OCI-LY3 (cell line): ENCODE results near the gene MINPP1.

ENCODE experiments used
- H2AFZ ChIP-seq: fragments of 200-600, 300-600 bp; shearing (Covaris generic); 2 replicates; pipeline ENCODE4 v1.6.0; 2014; ENCODE audit warnings: antibody characterized with exemption, low read depth, low read length
- H3K27ac ChIP-seq: fragments of 200-600, 300-600 bp; sonication (generic); 2 replicates; pipeline ENCODE4 v1.5.1; 2014; ENCODE audit warnings: mild to moderate bottlenecking, low read length, moderate library complexity, mixed read lengths
- H3K27me3 ChIP-seq: fragments of 200-600, 300-600 bp; sonication (generic); 2 replicates; pipeline ENCODE4 v1.6.1; 2014; ENCODE audit warnings: low read depth, low read length, mixed read lengths
- H3K36me3 ChIP-seq: fragments of 200-600, 300-600 bp; sonication (generic); replicated peaks from 2 replicates; pipeline ENCODE3; 2014; ENCODE audit warnings: low read depth, low read length, mixed read lengths
- H3K4me1 ChIP-seq: fragments of 300-600, 200-600 bp; sonication (generic); 2 replicates; pipeline ENCODE4 v1.6.1; 2014; ENCODE audit warnings: low read length, mixed read lengths
- H3K4me2 ChIP-seq: fragments of 200-600, 300-600 bp; sonication (generic); 2 replicates; pipeline ENCODE4 v1.6.1; 2014; ENCODE audit warnings: low read length, mixed read lengths
- H3K4me3 ChIP-seq: fragments of 300-600, 200-600 bp; sonication (generic); 2 replicates; pipeline ENCODE4 v1.5.1; 2014; ENCODE audit warnings: antibody characterized with exemption, mild to moderate bottlenecking, low read length, moderate library complexity
- H3K79me2 ChIP-seq: fragments of 300-600, 200-600 bp; shearing (Covaris generic); 2 replicates; pipeline ENCODE4 v1.6.1; 2014; ENCODE audit warnings: mild to moderate bottlenecking, low read length, mixed read lengths
- H3K9ac ChIP-seq: fragments of 300-600, 200-600 bp; shearing (Covaris generic); 2 replicates; pipeline ENCODE4 v1.6.0; 2014; ENCODE audit warnings: mild to moderate bottlenecking, low read length, moderate library complexity
- H3K9me3 ChIP-seq: fragments of 200-600, 300-600 bp; shearing (Covaris generic); 2 replicates; pipeline ENCODE4 v1.6.1; 2014; ENCODE audit warnings: low read length, mixed read lengths; ENCODE audit not compliant: insufficient read depth
- H4K20me1 ChIP-seq: fragments of 200-600, 300-600 bp; sonication (generic); 2 replicates; pipeline ENCODE4 v1.6.1; 2016; ENCODE audit warnings: low read length, mixed read lengths; ENCODE audit not compliant: insufficient read depth
- EZH2phosphoT487 ChIP-seq: fragments of 200-600 bp; shearing (Covaris generic); IDR thresholded peaks from 2 replicates; pipeline ENCODE4 v1.6.1; 2018; ENCODE audit warnings: antibody characterized with exemption, mixed run types, low read depth
- TF ChIP-seq, protein P1 (sequence below): fragments of 200-600, 300-600 bp; sonication (generic); IDR thresholded peaks from 2 replicates; pipeline ENCODE4 v1.5.1; 2014; ENCODE audit warnings: antibody characterized with exemption, low read length, low read depth

The MINPP1 gene

DNA sequence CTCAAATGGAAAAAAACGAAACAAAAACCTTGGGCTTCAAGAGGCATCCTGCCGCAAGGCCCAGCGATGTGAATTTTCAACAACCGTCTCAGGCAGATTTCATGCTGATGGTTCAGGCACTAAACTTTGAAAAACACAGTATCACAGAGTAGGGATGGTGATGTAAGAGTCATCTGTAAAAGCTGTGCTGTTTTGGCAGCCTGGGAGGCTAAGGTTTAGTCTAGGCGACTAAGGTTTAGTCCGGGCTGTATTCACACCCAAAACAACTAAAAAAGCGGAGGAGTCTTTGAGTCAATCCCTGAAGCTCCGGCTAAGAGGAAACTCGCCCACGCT lies 420 bp upstream of the MINPP1 start:
- peaks cover 15% of the 10 kb centered on the region for H3K79me2 ChIP-seq
- no peaks in the 10 kb centered on the region for H3K9me3 ChIP-seq
- H3K9ac ChIP-seq = peak overlapping the region; percentile 66
- H3K36me3 ChIP-seq = no peaks in the 10 kb centered on the region
- H3K27me3 ChIP-seq = no peaks in the 10 kb centered on the region
- H3K4me1 ChIP-seq = peaks cover 10% of the 10 kb centered on the region
- no peak for TF ChIP-seq EZH2phosphoT487
- TF ChIP-seq, protein P1, sequence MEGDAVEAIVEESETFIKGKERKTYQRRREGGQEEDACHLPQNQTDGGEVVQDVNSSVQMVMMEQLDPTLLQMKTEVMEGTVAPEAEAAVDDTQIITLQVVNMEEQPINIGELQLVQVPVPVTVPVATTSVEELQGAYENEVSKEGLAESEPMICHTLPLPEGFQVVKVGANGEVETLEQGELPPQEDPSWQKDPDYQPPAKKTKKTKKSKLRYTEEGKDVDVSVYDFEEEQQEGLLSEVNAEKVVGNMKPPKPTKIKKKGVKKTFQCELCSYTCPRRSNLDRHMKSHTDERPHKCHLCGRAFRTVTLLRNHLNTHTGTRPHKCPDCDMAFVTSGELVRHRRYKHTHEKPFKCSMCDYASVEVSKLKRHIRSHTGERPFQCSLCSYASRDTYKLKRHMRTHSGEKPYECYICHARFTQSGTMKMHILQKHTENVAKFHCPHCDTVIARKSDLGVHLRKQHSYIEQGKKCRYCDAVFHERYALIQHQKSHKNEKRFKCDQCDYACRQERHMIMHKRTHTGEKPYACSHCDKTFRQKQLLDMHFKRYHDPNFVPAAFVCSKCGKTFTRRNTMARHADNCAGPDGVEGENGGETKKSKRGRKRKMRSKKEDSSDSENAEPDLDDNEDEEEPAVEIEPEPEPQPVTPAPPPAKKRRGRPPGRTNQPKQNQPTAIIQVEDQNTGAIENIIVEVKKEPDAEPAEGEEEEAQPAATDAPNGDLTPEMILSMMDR = no peak
- H3K27ac ChIP-seq = peak overlapping the region; percentile 21; the same call in 1 of the 2 replicates
- H4K20me1 ChIP-seq = no peaks in the 10 kb centered on the region
- peak overlapping the region; percentile 89 for H3K4me3 ChIP-seq
- peak overlapping the region; percentile 92 for H3K4me2 ChIP-seq
- H2AFZ ChIP-seq = peak overlapping the region; percentile 98

DNA sequence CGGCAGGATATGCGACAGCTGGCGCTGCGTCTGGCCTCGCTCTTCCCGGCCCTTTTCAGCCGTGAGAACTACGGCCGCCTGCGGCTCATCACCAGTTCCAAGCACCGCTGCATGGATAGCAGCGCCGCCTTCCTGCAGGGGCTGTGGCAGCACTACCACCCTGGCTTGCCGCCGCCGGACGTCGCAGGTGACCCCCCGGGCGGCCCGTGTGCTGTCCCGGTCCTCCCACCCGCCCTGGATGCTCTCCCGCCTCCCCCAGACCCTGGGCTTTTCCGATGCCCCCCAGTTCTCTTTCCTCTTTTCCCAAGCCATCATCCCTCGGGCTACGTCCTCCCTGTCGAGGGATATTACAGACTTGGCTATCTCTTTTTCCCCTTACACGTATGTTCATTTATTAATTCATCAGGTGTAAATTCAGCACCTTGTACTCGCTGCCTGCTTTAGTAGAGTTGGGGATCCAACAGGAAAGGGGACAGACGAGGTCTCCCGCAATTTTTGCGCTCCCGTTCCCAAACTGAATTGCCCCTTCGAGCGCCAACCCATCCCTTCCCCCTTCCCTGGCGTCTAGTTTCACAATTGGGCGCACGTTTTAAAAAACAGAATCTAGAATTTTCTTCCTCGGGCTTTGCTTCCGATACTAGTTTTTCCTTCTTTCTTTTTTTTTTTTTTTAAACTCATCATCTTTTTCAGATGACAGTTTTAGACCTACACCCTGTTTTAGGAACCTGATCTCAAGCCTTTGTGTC lies 846 bp downstream of the MINPP1 start:
- no peaks in the 10 kb centered on the region for H4K20me1 ChIP-seq
- peaks cover 10% of the 10 kb centered on the region for H3K4me1 ChIP-seq
- H3K9me3 ChIP-seq = no peaks in the 10 kb centered on the region
- H3K27me3 ChIP-seq = no peaks in the 10 kb centered on the region
- H3K36me3 ChIP-seq = no peaks in the 10 kb centered on the region
- H3K4me3 ChIP-seq = peak overlapping the region; percentile 89
- peaks cover 15% of the 10 kb centered on the region for H3K79me2 ChIP-seq
- peak overlapping the region; percentile 66 for H3K9ac ChIP-seq
- TF ChIP-seq, protein P1 = peak; percentile 41
- TF ChIP-seq EZH2phosphoT487 = no peak
- peak overlapping the region; percentile 92 for H3K4me2 ChIP-seq
- H2AFZ ChIP-seq = peak overlapping the region; percentile 98
- no peak overlapping the region for H3K27ac ChIP-seq

DNA sequence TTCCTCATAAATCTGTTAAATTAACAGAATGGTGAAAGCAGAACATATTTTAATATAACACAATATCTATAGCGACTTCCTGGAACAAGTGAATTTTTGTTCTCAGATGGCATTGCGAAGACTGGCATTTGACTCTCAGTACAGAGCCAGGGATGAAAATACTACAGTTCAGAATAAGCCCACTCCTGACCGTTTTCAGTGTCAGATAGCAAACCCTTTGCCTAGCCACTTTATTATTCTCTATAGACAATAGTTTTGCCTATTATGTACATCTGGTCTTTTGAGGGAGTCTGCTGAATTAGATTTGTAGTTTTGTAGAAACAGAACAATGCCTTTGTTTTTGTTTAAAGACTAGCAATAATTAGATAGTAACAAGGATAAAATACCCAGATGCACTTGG lies 2.3 kb downstream of the MINPP1 start:
- H3K4me1 ChIP-seq = peaks cover 10% of the 10 kb centered on the region
- H3K4me2 ChIP-seq = 0 out of 2 replicates have a peak overlapping the region, but pooled peaks have one; percentile 92
- TF ChIP-seq EZH2phosphoT487 = no peak
- TF ChIP-seq, protein P1 = no peak
- H3K27me3 ChIP-seq = no peaks in the 10 kb centered on the region
- no peak overlapping the region for H3K9ac ChIP-seq
- H3K9me3 ChIP-seq = no peaks in the 10 kb centered on the region
- H4K20me1 ChIP-seq = no peaks in the 10 kb centered on the region
- H3K27ac ChIP-seq = no peak overlapping the region
- H3K79me2 ChIP-seq = peaks cover 15% of the 10 kb centered on the region
- H2AFZ ChIP-seq = no peak overlapping the region
- no peak overlapping the region for H3K4me3 ChIP-seq
- no peaks in the 10 kb centered on the region for H3K36me3 ChIP-seq

DNA sequence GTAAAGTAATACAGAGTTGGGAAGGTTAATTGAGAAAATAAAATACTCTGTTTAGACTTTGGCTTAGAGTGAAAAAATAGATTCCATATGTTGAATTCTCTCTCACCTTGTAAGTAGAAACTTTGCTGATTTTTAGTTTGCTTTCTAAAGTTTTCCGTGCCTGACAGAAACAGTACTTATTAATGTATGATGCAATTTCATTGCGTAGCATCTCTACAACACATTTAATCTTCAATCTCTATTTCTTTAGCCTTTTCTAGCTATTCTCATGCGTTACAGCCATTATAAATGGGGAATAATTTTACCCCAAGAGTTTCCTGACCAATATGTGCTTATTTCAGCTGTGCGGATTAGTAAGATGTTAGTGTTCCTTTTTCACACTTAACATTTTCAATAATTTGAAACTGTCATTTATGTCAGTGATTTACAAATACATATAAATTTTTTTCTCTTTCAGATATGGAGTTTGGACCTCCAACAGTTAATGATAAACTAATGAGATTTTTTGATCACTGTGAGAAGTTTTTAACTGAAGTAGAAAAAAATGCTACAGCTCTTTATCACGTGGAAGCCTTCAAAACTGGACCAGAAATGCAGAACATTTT lies 3.3 kb downstream of the MINPP1 start:
- H2AFZ ChIP-seq = no peak overlapping the region
- no peak overlapping the region for H3K4me2 ChIP-seq
- H3K9me3 ChIP-seq = no peaks in the 10 kb centered on the region
- H3K27me3 ChIP-seq = no peaks in the 10 kb centered on the region
- TF ChIP-seq, protein P1 = no peak
- no peak for TF ChIP-seq EZH2phosphoT487
- no peak overlapping the region for H3K27ac ChIP-seq
- H3K4me3 ChIP-seq = no peak overlapping the region
- peaks cover 15% of the 10 kb centered on the region for H3K79me2 ChIP-seq
- H4K20me1 ChIP-seq = no peaks in the 10 kb centered on the region
- no peaks in the 10 kb centered on the region for H3K36me3 ChIP-seq
- peaks cover 10% of the 10 kb centered on the region for H3K4me1 ChIP-seq
- H3K9ac ChIP-seq = no peak overlapping the region
